NK-92 treated with Interleukin-12 subunit alpha and Interleukin-12 subunit beta, amount 100 ng/mL, for 24 hours (cell line): ENCODE results near the gene WDR1.

Experiments used
- DNase-seq: peaks from one replicate; lab custom pipeline; 2025; lab: John Stamatoyannopoulos, UW

WDR1 gene

GRCh38 chr4:10113362-10114047 is 3.1 kb downstream of the WDR1 start:
- no peak for DNase-seq

DNA sequence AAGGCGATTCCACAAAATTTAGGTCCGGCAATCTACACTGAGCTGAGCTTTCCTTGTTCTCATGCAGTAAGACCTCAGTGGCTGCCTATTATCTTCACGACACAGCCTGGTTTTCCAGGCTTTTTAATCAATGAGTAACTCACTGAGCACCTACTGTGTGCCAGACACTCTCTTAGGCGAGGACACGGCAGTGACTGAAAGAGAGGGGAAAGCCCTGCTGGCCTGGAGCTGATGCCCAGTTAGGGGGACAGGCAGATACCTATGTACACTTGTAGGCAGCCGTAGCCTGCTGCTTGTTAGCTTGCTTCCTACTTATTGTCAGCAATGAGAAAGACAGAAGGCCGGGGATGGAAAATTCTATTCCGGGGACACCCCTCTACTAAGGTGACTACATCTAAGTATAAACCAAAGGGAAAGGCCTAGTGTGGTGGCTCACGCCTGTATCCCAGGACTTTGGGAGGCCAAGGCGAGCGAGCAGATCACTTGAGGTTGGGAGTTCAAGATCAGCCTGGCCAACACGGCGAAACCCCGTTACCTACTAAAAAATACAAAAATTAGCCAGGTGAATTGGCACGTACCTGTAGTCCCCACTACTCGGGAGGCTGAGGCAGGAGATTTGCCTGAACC is 3.8 kb downstream of the WDR1 start:
- no peak for DNase-seq

DNA sequence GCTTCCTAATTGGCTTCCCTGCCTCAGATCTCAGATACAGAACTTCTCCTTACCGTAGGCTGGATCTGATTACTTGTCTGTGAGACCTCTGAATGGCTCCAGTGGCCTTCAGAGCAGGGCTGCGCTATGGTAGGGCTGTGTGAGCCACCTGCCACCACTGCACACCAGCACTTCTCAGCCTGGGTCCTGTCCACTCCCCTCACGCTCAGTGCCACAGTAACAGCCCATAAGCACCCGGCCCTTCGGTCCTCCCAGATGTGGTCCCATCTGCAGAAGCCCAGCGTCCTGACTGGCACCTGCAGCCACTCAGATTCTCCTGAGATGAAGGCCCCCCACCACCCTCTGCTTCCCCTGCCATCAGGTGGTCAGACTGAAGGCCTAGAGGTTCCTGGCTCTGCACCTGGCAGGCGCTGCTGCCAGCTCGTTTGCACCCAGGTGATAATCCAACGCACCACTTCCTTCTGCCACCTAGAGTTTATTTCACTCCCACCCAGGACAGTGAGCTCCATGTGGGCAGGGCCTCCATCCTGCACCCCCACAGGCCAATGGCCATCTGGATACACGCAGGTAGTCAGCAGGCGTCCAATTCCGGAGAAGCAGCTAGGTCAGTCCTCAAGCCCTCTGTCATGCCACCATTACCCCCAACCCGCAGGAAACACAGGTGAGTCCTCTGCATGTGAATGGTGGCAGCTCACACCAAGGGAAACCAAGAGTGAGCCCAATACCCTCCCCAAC is 5.4 kb downstream of the WDR1 start:
- no peak for DNase-seq

DNA sequence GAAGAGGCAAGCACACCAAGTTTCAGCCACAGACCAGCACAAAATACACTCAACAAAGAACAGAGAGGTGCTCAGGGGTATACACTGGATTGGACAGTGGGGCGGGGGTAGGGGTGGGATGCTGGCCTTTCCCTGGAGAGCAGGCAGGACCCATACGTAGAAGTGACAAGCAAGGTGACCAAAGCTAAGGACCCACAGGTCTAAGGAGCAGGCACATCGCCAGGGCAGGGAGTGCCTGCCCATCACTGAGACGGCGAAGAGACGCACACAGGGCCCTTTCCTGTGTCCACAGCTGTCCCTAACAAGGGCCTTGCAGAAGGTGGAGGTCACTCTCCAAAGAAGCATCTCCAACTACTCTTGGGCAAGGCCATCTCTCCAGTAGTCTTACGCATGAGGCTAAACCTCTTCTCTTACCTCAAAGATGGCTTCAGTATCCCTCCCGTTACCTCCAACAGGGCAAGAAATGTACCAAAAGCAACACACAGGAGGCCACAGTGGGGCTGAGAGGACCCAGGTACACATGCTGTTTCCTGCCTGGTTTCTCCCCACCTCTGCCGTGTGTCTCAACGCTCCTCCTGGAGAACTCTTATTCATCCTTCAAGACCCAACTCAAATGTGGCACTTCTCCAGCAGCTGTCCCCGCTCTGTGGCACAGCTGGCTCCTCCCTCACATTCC is 6.5 kb downstream of the WDR1 start:
- no peak for DNase-seq

DNA sequence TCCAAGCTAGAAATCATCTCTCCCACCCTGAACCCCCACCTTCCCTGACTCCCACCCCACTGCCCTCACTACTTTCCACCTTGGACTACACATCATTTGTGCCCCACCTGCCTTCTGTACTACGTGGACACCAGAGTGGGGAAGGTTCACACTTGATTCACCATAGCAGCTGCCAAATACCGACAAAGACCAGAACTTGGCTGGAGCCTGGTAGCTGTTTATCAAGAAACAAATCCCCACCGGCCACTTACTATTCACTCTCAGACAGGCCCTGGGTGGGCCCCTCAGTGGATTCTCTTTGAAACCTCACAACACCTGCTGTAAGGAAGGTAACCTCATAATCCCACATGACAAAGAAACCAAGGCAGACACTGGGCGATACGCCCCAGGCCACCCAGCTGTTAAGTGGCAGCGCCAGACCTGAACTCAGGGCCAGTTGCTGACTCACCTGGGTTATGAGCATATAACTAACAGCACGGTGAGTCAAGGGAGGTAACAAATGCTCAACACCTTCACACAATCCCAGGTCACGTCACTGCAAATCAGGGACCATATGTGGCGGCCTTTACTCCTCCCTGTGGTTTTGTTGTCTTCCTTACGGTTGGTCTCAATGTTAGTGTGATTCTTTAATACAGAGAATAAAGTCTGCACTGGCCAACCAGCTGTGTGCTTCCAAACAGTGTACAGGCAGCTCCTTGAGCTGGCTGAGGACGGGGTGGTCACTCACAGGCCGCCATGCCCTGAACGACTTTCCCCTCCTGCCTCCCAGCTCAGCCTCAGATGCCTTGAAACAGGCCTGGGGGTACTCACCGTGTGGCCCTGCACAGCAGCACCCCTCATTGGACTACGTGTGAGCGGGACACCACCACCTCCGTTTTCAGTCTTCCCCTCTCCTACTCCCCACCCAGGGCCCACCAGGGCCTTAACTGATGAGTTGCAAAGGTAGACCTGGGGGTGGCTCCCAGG is 7.5 kb downstream of the WDR1 start:
- DNase-seq = no peak

GRCh38 chr4:10108391-10108790 is 8.2 kb downstream of the WDR1 start:
- no peak for DNase-seq

GRCh38 chr4:10107111-10108091 is 9.2 kb downstream of the WDR1 start:
- no peak for DNase-seq

DNA sequence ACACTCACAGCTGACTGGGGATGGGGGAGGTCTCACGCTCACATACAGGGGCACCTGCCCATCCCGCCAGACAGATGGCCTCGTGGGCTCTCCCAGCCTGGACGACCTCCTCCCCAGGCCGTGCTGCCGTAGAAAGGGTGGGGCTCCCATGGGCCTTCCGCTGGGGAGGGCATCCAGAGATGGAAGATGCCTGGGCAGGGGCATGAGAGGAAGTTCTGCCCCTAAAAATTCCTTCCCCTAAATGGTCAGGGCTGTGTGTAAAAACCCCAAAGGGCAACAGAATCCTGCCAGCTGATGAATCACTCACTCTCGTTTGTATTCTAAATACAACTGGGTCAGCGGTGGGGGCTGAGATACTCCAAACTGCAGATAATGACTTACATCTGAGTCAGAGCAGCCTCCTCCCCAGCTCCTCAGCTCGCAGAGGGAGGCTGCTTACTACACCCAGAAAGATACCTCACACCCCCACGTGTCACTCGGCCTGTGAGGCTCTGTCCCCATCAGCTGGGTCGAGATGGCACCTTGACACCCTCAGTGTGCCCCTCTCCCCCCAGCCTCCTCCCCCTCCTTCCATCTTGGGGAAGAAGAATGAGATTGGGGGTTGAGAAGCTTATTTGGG is 10.1 kb downstream of the WDR1 start:
- DNase-seq = peak; percentile 76

DNA sequence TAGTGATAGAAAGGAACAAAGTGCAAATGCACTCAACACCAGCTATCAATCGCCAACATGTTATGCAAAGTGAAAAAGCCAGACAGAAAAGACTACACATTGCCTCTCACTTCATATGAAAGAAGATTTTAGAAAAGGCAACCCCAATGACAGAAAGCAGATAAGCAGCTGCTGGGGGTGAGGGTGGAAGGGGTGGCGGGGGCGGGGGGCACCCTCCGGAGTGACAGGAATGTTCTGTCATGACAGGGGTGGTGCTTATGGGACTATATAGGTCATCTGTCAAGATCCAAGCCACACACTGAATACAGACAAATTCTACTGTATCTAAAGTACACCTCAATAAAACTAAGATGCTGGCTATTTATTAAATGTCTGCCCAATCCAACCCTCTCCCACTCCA is 10.7 kb downstream of the WDR1 start:
- DNase-seq = no peak

GRCh38 chr4:10105421-10105820 is 11.2 kb downstream of the WDR1 start:
- DNase-seq = no peak

GRCh38 chr4:10104991-10105276 is 11.7 kb downstream of the WDR1 start:
- no peak for DNase-seq

DNA sequence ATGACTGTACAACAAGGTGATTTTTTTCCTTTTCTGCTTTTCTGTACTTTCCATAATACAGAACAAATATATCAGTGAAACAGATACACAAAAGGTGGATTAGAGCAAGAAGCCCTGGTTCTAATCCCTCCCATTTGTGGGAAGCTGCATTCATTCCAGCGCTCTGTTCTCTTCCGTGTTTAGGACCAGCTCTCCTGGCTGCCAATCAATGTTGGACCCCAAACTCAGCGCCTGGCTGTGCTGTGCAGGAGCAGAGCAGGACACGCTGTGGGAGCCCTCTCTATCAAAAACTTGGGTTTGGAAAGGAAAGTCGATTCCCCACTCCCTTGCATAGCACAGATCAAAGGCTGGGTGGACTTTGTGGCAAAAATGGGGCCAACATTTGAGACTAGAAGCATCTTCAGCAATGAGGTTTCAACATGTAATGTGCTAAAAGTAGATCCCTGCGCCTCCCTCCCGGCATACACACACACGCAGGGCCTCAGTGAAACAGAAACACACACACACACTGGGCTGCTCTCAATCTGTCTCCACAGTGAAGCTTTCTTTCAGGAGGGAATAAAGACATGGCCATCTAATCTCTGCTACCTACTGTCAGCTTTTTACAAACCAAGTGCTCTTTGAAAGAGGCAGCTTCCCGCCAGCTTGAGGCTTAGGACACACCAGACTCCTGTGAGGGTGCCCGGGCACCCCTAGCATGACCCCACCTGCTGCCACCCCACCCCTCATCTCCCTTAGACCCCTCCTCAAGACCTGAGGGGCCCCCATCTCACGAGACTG is 12.2 kb downstream of the WDR1 start:
- DNase-seq = no peak

DNA sequence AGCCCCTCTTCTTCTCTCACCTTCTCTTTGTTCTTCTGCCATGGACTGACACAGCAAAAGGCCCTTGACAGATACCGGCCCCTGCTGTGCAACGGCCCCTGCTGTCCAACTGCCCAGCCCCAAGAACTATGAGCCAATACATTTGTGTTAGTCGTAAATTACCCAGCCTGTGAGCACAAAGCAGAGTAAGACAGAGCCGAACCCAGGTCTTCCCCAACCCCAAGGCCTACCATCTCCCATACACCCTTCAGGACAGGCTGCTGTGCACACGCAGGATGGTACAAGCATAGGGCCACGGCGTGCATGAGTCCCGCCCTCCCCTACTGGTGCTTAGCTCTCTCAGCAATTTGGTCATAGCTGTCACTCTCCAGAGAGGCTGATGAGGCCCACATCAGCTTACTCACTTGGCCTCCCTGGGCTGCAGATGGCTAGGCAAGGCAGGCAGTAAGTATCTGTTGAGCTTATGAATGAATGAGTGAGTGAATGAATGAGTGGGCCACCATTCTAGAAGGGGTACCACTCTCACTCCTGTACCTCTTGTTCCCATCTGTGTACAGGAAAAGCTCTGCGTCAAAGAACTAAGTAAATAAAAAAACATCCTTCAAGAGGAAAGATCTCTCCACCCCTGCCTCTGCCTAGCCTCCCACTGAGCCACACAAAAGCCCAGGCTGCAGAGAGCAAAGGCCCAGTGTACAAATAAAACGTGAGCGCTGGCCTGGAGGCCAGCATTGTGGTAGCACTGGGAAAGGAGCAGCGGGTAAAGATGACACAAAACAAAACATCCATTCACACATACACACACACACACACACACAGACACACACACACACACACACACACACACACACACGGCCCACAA is 13.9 kb downstream of the WDR1 start:
- no peak for DNase-seq

- no peak for DNase-seq
Measured at GRCh38 chr4:10101671-10102473, 14.7 kb downstream of the WDR1 start.

DNA sequence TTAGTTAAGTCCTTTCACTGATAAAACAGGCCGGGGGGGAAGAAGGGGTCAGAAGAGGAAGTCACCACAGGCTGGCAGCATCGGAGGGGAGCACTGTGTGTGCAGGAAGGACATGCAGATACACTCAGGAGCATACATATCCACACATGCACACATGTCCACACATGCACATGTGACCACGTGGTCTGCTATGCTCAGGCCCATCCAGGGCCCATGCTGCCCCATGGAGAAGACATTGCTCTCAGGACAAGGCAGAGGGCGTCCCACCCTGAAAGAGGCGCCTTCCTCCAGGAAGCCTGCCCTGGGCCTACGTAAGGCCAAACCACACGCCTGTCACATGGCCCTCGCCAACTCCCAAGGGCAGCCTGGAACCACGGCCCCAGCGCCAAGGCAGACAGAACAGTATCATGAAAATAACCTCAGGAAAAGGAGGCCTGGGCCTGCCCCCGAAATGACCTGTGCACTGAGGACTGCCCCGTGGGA is 15.8 kb downstream of the WDR1 start:
- DNase-seq = no peak

- DNase-seq = no peak
Measured at GRCh38 chr4:10099499-10100325, 16.9 kb downstream of the WDR1 start.
